Lower lobe of right lung (tissue), 2 donors: ENCODE data around the gene VPS45. TPM values are rescaled to one million over a fixed set of nuclear protein-coding genes. Genes with fewer than 3 reads are reported as not detected.
A peak's percentile ranks its signal among the peaks of the same experiment; 100 is the strongest.

Experiments used
- ATAC-seq, 2 donors: fragments of 200-7000 bp; cut with Tn5 transposase; one replicate each; pipeline ENCODE4 v1.9.1; 2020 to 2022; ENCODE audit warnings: mild to moderate bottlenecking in 2 of 2, moderate library complexity in 2 of 2
- DNase-seq: peaks from one replicate; pipeline ENCODE4 v3.0.0-alpha.2; 2020
- H3K27ac ChIP-seq: fragments of 200-600 bp; one replicate; pipeline ENCODE4 v1.8.0; 2022
- H3K27me3 ChIP-seq: fragments of 200-600 bp; one replicate; pipeline ENCODE4 v1.8.0; 2022; ENCODE audit warnings: low read depth
- H3K36me3 ChIP-seq: fragments of 200-600 bp; one replicate; pipeline ENCODE4 v1.8.0; 2022; ENCODE audit warnings: mild to moderate bottlenecking
- H3K4me1 ChIP-seq: fragments of 200-600 bp; one replicate; pipeline ENCODE4 v1.8.0; 2022
- H3K4me3 ChIP-seq: fragments of 200-600 bp; one replicate; pipeline ENCODE4 v1.8.0; 2022; ENCODE audit warnings: mild to moderate bottlenecking
- H3K9me3 ChIP-seq: fragments of 200-600 bp; one replicate; pipeline ENCODE4 v1.8.0; 2022
- intact Hi-C: fragments of 100-400 bp; cut with DNase I; formaldehyde crosslinking; loops from one replicate; pipeline ENCODE4 v1.11.0; 2022
- total RNA-seq: library from RNA; stranded (reverse); fragmentation: NEBNext Ultra II Directional; extraction: Animal tissue kit (Norgen Biotek cat#: 25700); gene quantifications from one replicate; pipeline ENCODE4 v1.2.1, GENCODE V29; 2021
- TF ChIP-seq, protein P1 (sequence below): fragments of 200-600 bp; IDR thresholded peaks from one replicate; pipeline ENCODE4 v1.8.0; 2022; ENCODE audit warnings: antibody characterized with exemption, mild to moderate bottlenecking
- donor health status: DM: no; HTN: yes; CAD: no; lungs with severe emphysema.

Gene VPS45
- total RNA-seq, 1 donor from 2014 or later = 36.1 TPM

DNA sequence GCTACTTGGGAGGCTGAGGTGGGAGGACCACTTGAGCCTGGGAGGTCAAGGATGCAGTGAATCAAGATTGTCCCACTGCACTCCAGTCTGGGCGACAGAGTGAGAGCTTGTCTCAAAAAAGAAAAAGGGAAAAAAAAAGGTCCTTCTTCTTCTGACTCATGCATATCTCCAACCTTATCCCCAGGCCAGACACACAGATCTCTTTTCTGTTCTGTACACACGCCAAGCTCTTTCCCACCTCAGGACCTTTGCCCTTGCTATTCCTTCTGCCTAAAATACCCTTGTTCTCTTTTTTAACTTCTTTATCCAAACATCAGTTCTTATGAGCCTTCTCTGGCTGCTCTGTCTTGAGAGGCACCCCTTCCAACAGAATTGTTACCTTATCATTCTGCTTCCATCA lies 104.2 kb downstream of the VPS45 start:
- H3K36me3 ChIP-seq = no peaks in the 10 kb centered on the region
- TF ChIP-seq, protein P1, sequence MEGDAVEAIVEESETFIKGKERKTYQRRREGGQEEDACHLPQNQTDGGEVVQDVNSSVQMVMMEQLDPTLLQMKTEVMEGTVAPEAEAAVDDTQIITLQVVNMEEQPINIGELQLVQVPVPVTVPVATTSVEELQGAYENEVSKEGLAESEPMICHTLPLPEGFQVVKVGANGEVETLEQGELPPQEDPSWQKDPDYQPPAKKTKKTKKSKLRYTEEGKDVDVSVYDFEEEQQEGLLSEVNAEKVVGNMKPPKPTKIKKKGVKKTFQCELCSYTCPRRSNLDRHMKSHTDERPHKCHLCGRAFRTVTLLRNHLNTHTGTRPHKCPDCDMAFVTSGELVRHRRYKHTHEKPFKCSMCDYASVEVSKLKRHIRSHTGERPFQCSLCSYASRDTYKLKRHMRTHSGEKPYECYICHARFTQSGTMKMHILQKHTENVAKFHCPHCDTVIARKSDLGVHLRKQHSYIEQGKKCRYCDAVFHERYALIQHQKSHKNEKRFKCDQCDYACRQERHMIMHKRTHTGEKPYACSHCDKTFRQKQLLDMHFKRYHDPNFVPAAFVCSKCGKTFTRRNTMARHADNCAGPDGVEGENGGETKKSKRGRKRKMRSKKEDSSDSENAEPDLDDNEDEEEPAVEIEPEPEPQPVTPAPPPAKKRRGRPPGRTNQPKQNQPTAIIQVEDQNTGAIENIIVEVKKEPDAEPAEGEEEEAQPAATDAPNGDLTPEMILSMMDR = no peak
- DNase-seq (no peak), ATAC-seq (no peak)
- intact Hi-C loops = loop anchor here (5.0 kb wide), 1 partner anchor 100 kb away; no protein-coding TSS in a partner anchor
- H3K27me3 ChIP-seq = no peaks in the 10 kb centered on the region
- no peaks in the 10 kb centered on the region for H3K9me3 ChIP-seq
- no peak overlapping the region for H3K4me3 ChIP-seq
- no peak overlapping the region for H3K27ac ChIP-seq
- no peaks in the 10 kb centered on the region for H3K4me1 ChIP-seq

DNA sequence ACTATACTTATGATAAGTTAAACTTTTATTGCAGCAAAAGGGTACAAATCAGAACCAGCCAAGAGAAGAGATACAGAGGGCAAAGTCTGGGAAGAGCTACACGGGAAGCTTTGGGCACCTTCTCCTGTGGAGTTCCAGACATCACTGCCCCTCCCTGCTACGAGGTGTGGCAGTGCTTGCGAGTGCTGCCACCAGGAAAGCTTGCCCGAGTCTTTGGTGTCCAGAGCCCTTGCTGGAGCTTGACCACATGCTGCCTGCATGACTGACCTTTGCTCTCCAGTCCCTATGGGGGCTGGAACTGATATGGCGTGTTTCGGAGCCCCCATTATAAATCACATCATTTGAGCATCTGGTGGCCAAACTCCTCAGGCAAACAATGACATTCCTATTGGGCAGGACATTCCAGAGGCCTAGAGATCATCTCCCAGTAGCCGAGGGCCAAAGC lies 105.6 kb downstream of the VPS45 start:
- DNase-seq (no peak), ATAC-seq (no peak)
- Histone ChIP-seq H3K9me3 (no peaks in the 10 kb centered on the region), H3K4me1 (no peaks in the 10 kb centered on the region), H3K27me3 (no peaks in the 10 kb centered on the region), H3K36me3 (no peaks in the 10 kb centered on the region), H3K27ac (no peak overlapping the region), H3K4me3 (no peak overlapping the region)
- intact Hi-C loops = loop anchor here (5.0 kb wide), 1 partner anchor 101 kb away; no protein-coding TSS in a partner anchor
- TF ChIP-seq, protein P1 = no peak

DNA sequence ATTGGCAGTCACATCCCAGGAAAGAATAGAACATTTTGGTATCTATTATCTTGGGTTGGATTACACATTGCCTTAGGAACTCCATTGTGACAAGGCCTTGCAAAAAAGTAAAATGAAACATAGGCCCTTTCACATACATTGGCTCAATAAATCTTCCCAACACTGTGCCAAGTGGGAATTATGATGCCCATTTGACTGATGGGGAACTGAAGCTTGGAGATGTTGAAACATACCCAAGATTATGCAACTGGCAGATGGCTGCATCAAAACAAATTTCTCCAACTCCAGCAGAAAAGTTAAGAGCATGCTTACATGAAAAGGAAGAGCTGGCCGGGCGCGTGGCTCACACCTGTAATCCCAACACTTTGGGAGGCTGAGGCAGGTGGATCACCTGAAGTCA lies 109.0 kb downstream of the VPS45 start:
- ATAC-seq = no peak
- TF ChIP-seq, protein P1 = no peak
- Histone ChIP-seq H3K4me1 (no peaks in the 10 kb centered on the region), H3K27me3 (no peaks in the 10 kb centered on the region), H3K36me3 (no peaks in the 10 kb centered on the region), H3K4me3 (no peak overlapping the region), H3K9me3 (no peaks in the 10 kb centered on the region), H3K27ac (no peak overlapping the region)
- no peak for DNase-seq
- intact Hi-C loops = no loop called here

DNA sequence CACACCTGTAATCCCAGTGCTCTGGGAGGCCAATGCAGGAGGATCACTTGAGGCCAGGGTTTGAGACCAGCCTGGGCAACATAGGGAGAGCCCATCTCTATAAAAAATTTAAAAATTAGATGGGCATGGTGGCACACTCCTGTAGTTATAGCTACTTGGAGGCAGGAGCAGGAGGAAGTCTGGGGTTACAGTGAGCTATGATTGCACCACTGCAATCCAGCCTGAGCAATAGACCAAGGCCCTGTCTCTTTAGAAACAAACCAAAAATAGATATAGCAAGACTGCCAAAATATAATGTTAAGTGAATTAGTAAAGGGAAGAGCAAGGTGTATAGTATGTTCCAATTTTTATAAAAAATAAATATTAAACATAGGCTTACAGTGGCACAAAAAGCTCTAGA lies 111.0 kb downstream of the VPS45 start:
- DNase-seq = no peak
- Histone ChIP-seq H3K9me3 (no peaks in the 10 kb centered on the region), H3K4me3 (no peak overlapping the region), H3K36me3 (no peaks in the 10 kb centered on the region), H3K27me3 (no peaks in the 10 kb centered on the region), H3K27ac (no peak overlapping the region), H3K4me1 (no peaks in the 10 kb centered on the region)
- TF ChIP-seq, protein P1 = no peak
- intact Hi-C loops = no loop called here
- peak in 1 of 2 donors; percentile 41 for ATAC-seq

DNA sequence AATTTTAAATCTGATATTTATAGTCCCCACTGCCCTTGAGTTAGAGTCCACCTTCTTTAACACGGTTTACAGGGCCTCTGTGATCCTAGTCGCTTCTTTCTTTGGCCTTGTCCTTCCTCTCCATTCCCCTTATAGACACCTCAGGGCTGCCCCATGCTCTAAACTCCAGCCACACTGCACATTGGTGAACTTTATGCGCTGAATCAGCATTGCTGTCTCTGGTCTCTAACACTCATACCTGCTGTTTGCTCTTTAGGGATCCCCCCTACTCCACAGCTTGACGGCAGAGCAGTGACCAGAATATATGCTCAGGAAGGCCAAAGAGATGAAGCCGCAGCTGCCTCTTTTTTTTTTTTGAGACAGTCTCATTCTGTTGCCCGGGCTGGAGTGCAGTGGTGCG lies 112.3 kb downstream of the VPS45 start:
- H3K4me3 ChIP-seq = no peak overlapping the region
- H3K36me3 ChIP-seq = no peaks in the 10 kb centered on the region

More for the DNA sequence above, 112.3 kb downstream of the VPS45 start:
- no peak for ATAC-seq
- no peak for DNase-seq
- Histone ChIP-seq H3K9me3 (no peaks in the 10 kb centered on the region), H3K27ac (no peak overlapping the region), H3K4me1 (no peaks in the 10 kb centered on the region), H3K27me3 (no peaks in the 10 kb centered on the region)
- intact Hi-C loops = no loop called here
- TF ChIP-seq, protein P1 = no peak
